ENCODE measurements around the gene FBLN7. TPM values are rescaled to one million over a fixed set of nuclear protein-coding genes. Genes with fewer than 3 reads are reported as not detected.
"Not testable (repeated sequence)": the region's sequence is repeated elsewhere in the genome, so short reads cannot be mapped to it uniquely, and the experiment has no call there.

Gene FBLN7
- total RNA-seq, 1 experiment from 2014 or later, result 0.14 TPM

DNA sequence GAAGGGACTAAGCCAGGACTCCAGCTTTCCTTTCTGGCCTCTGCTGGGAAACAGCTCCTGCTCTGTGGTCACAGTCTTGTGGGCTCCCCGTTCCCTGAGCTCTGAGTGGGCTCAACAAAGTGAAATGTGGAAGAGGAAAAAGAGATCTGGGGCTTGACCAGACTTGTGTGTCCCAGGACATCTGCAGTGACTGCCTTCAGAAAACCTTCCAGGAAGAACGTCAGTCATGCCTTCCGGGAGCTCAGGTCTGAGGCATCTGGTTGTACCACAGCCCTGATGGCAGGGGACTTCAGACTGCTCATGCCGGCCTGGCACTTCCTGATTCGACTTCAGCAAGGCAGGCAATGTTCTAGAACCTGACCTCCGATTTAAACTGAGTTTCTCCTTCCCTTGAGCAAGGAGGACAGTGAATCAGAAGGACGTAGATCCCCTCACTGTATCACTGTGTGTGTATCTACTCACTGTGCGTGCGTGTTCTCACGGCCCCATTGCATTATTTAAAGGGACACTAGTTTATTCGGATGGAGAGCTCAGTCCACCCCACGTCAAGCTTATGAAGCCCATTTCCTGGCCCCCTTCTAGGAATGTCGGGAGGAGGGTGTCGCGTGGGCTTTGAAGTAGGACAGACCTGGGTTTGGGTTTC, 548 bp upstream of the FBLN7 start:
- no TSS peak for BruUV-seq (replicated peaks)
- H3K9me3 Mint-ChIP-seq (ENCODE audit: unreplicated experiment), result no peaks in the 10 kb centered on the region
- ChIA-PET CTCF (no interaction called here), POLR2A (no interaction called here)
- H3K27ac Mint-ChIP-seq (ENCODE audit: low read depth, unreplicated experiment), result no peak overlapping the region
- no peaks in the 10 kb centered on the region for H3K36me3 Mint-ChIP-seq (ENCODE audit: insufficient read depth, unreplicated experiment)
- no peaks in the 10 kb centered on the region for H3K4me1 Mint-ChIP-seq (ENCODE audit: insufficient read depth, unreplicated experiment)
- TF ChIP-seq CTCF (IDR thresholded peaks at IDR 0.05; ENCODE audit: unreplicated experiment), result no peak
- no peak for DNase-seq (ENCODE audit: unreplicated experiment)
- no peaks in the 10 kb centered on the region for H3K27me3 Mint-ChIP-seq (ENCODE audit: insufficient read depth, unreplicated experiment)
- intact Hi-C loops (cut with micrococcal nuclease), result no loop called here
- H3K4me3 Mint-ChIP-seq (ENCODE audit: unreplicated experiment), result no peak overlapping the region

DNA sequence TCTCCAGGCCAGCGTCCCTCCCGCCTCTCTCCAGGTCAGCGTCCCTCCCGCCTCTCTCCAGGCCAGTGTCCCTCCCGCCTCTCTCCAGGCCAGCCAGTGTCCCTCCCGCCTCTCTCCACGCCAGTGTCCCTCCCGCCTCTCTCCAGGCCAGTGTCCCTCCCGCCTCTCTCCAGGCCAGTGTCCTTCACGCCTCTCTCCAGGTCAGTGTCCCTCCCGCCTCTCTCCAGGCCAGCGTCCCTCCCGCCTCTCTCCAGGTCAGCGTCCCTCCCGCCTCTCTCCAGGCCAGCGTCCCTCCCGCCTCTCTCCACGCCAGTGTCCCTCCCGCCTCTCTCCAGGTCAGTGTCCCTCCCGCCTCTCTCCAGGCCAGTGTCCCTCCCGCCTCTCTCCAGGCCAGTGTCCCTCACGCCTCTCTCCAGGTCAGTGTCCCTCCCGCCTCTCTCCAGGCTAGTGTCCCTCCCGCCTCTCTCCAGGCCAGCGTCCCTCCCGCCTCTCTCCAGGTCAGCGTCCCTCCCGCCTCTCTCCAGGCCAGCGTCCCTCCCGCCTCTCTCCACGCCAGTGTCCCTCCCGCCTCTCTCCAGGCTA, 939 bp downstream of the FBLN7 start:
- H3K4me3 Mint-ChIP-seq (ENCODE audit: unreplicated experiment); H3K9me3 Mint-ChIP-seq (ENCODE audit: unreplicated experiment); DNase-seq (ENCODE audit: unreplicated experiment); H3K27me3 Mint-ChIP-seq (ENCODE audit: insufficient read depth, unreplicated experiment); H3K36me3 Mint-ChIP-seq (ENCODE audit: insufficient read depth, unreplicated experiment); H3K27ac Mint-ChIP-seq (ENCODE audit: low read depth, unreplicated experiment); BruUV-seq (replicated peaks); POLR2A ChIA-PET; CTCF ChIA-PET; intact Hi-C loops (cut with micrococcal nuclease); H3K4me1 Mint-ChIP-seq (ENCODE audit: insufficient read depth, unreplicated experiment): not testable (repeated sequence)

- H3K4me3 Mint-ChIP-seq (ENCODE audit: unreplicated experiment); CTCF ChIA-PET: not testable (repeated sequence)
Measured at GRCh38 chr2:112139661-112140204, 1.5 kb downstream of the FBLN7 start.

DNA sequence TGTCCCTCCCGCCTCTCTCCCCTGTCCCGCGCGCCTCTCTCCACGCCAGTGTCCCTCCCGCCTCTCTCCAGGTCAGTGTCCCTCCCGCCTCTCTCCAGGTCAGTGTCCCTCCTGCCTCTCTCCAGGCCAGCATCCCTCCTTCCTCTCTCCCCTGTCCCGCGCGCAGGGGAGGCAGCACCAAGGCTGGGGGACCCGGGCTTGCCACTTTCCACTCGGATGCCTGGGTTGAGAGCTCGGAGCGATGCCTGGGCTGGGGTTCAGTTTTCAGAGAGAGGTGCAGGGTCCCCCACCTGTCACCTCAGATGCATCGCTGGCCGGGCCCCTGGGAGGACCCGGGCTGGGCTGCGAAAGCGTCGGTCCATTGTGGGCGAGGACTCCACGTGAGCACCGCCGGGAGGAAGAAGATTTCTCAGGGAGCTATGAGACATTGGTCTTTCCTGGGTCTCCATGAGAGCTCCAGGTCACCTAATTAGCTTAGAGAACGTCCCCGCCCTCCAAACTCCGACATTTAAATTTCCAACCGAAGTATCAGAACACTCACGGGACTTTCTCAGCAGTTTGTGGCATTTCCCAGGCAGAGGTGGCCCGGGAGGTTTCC, 2.1 kb downstream of the FBLN7 start:
- TF ChIP-seq CTCF (IDR thresholded peaks at IDR 0.05; ENCODE audit: unreplicated experiment), result no peak
- ChIA-PET POLR2A (no interaction called here), CTCF (interaction anchor here (0.8 kb wide), 1 partner anchor 361 kb away, joined by 4 read pairs; no protein-coding TSS in a partner anchor)
- H3K4me3 Mint-ChIP-seq (ENCODE audit: unreplicated experiment), result no peak overlapping the region
- no peaks in the 10 kb centered on the region for H3K27me3 Mint-ChIP-seq (ENCODE audit: insufficient read depth, unreplicated experiment)
- H3K9me3 Mint-ChIP-seq (ENCODE audit: unreplicated experiment), result no peaks in the 10 kb centered on the region
- BruUV-seq (replicated peaks), result no TSS peak
- no peak for DNase-seq (ENCODE audit: unreplicated experiment)
- no peaks in the 10 kb centered on the region for H3K4me1 Mint-ChIP-seq (ENCODE audit: insufficient read depth, unreplicated experiment)
- H3K36me3 Mint-ChIP-seq (ENCODE audit: insufficient read depth, unreplicated experiment), result no peaks in the 10 kb centered on the region
- intact Hi-C loops (cut with micrococcal nuclease), result no loop called here
- no peak overlapping the region for H3K27ac Mint-ChIP-seq (ENCODE audit: low read depth, unreplicated experiment)

More at GRCh38 chr2:112139661-112140204, 1.5 kb downstream of the FBLN7 start:
- intact Hi-C loops (cut with micrococcal nuclease); BruUV-seq (replicated peaks); H3K27ac Mint-ChIP-seq (ENCODE audit: low read depth, unreplicated experiment); H3K4me1 Mint-ChIP-seq (ENCODE audit: insufficient read depth, unreplicated experiment); H3K27me3 Mint-ChIP-seq (ENCODE audit: insufficient read depth, unreplicated experiment); H3K9me3 Mint-ChIP-seq (ENCODE audit: unreplicated experiment); H3K36me3 Mint-ChIP-seq (ENCODE audit: insufficient read depth, unreplicated experiment); POLR2A ChIA-PET; DNase-seq (ENCODE audit: unreplicated experiment): not testable (repeated sequence)

Data from MCF 10A (cell line).